LoVo (cell line): ENCODE measurements around the gene RPS6KA2.

Source experiments
- DNase-seq: peaks from one replicate; pipeline ENCODE4 v3.0.0-alpha.2; 2016; ENCODE audit warnings: low spot score

RPS6KA2 gene

GRCh38 chr6:166485651-166486535 lies 141.2 kb downstream of the RPS6KA2 start:
- no peak for DNase-seq

DNA sequence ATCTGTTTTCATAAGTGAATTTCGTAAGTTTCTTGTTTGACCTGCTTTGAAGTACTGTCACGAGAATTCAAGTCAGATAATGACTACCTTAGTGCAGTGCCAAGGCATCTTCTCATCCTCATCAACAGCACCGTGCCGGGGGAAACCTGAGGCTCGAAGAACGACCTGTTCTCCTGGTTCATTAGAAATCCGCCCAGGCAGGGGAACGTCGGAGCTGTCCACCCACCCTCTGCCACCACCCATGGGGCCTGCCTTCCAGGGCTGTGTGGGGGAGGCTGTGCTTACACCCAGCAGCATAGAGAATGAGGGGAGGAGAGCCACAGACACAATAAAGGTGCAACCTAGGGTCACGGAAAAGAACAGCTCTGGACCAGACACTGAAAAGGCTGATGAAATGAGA lies 142.2 kb downstream of the RPS6KA2 start:
- DNase-seq: no peak

DNA sequence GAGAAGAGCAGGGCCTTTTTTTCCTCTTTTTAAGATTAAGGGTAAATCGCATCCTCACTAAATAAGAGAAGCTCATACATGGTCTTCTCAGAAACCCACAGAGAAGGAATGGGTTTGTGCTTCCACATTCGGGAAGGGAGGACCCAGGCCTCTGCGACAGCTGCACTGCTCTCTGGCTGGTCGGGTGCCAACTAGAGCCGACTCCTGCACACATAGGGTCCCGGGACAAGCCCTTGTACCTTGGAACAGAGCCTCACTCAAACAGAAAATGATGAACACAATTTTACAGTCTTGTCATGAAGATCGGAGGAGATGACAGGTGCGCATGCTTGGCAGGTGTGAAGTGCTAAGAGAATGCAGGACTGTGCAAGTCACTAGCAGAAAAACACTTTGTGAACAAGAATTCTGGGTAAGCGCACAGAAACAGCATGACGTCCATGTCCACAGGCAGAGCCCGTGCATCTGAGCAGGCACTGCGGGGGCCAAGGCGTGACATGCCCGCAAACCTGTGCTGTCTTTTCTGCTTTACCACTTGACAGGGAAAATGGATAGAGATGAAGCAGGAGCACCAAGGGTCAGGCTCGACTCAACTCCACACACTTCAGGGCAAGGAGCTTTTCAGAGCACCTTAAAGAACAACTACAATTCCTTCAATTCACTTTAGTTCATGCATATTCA lies 143.3 kb downstream of the RPS6KA2 start:
- no peak for DNase-seq

- DNase-seq: no peak
Measured at GRCh38 chr6:166483026-166483425, 144.0 kb downstream of the RPS6KA2 start.

DNA sequence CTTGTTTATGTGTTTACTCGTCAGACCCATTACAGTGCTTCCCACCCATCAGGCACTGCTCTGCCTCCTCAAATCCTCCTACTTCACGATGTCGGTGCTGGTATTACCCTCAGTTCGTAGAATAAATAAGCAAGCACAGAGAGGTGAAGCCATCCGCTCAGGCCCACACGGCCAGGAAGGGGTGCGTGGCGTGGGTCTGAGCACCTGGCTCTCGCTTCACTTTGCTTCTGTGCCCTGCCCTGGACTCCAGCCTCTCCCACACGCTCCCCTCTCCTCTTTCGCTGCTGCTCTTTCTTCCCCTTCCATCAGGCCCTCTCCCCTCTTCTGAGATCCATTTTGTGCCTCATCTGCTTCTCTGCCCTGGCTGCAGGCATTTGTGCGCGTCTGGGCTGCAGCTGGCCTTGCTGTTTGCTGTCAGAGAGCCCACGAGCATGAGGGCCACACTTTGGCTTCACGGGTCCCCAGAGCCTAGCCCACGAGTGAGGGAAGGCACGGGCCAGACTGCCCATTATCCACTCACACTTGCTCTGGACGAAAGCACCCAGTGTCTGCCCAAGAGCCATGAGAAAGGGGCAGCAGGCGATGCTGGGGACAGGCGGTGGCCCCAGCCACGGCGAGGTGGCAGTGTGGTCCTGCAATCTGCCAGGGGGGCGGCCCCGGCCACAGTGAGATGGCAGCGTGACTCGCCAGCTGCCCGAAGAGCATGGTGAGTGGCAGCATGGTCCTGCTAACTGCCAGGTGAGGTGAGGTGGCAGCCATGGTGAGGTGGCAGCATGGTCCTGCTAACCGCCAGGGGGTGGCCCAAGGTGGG lies 148.1 kb downstream of the RPS6KA2 start:
- DNase-seq: no peak

GRCh38 chr6:166477647-166478365 lies 149.2 kb downstream of the RPS6KA2 start:
- DNase-seq: no peak

- no peak for DNase-seq
Measured at GRCh38 chr6:166476634-166477215, 150.3 kb downstream of the RPS6KA2 start.

GRCh38 chr6:166476061-166476591 lies 150.9 kb downstream of the RPS6KA2 start:
- DNase-seq: no peak

- DNase-seq: no peak
Measured at GRCh38 chr6:166474721-166475565, 152.1 kb downstream of the RPS6KA2 start.

DNA sequence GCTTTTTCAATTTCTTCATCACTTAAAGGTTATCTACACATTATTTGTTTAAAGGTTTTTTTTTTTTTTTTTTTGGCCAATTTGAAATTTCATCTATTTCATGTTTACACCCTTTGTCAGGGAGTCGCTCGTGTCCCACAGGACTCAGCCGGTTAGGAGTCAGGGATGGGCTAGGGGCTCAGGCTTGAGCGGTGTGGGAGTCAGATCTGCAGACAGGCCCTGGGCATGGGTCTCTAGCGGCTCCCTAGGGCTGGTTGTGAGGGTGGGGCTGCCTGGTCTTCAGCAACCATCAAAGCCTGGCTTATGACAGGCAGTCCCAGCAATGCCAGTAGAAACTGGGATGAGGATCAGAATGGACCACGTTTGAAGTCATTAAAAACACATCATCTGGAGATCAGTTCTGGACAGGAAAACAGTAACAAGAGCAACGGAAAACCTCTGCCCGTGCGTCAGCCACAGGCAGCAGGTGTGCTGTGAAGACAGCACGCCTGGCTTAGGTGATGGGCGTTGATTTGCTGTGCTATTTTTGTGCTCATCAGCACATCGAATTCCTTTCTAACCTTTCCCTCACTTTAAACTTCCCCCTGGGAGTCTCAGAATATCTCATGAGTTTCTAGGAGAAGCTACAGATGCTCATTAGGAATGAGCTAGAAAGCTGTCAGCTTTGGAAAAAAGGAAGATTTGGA lies 153.0 kb downstream of the RPS6KA2 start:
- DNase-seq: no peak

- no peak for DNase-seq
Measured at GRCh38 chr6:166472636-166473035, 154.4 kb downstream of the RPS6KA2 start.

- DNase-seq: no peak
Measured at GRCh38 chr6:166471797-166472260, 155.2 kb downstream of the RPS6KA2 start.

DNA sequence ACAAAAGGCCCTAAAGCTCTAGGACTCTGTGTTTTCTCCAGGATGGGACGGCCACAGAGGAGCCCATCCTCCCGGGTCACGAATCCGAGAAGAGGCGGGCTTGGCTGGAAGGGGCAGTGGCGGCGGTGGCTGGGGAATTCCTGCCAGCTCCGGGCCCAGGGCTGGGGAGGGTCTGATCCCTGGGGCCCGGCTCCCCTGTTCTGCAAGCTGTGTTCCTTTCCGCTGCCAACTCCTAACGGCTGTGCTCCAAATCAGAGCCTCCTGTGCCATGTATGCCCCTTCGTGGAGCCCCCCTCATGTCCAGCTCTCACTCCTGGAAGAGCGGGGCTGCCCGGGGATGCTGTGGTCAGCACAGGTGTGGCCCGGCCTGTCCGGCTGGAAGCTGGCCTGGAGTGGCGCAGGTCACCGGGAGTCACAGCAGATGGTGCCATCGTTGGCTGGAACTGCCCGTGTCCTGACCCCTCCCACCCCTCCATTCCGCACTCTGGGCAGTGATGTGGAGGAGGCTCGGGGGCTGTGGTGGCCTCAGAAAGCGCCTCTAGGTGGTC lies 156.1 kb downstream of the RPS6KA2 start:
- no peak for DNase-seq

DNA sequence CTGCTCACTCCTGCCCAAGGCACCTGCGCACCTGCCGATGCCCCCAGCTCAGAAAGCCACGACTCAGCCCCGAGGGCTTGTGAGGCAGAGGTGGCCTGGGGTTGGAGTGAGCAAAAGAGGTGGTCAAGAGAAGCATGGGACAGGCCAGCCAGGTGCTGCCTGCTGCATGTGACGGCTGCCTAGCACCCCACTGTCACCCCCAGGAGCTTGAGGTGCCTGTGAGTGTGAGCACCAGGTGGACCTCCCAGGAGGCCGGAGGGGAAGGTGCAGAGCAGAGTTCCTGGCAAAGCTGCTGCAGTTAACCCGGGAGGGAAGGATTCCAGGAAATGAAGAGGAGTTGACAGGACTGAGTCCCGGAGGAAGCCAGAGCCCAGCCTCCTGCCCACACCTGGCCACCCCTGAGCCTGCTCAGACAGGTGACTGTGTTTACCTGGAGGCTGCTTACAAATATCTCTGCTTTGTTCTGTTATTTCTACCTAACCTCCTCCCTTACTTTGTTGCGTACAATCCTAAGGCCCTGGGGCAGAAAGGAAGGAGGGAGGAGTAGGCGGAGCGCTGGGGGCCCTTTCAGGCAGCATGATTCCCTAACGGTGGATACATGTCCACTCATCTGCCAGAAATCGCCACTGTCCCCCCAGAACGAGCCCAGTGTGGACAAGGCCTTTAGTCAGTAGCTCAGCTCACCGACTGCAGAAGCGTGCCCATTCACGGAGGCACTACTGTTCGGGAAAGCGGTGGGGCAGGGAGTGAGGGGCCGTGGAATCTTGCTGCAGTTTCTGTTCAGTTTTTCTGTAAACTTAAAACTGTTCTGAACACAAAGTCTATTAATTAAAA lies 156.8 kb downstream of the RPS6KA2 start:
- DNase-seq: no peak

- no peak for DNase-seq
Measured at GRCh38 chr6:166469426-166469961, 157.6 kb downstream of the RPS6KA2 start.

DNA sequence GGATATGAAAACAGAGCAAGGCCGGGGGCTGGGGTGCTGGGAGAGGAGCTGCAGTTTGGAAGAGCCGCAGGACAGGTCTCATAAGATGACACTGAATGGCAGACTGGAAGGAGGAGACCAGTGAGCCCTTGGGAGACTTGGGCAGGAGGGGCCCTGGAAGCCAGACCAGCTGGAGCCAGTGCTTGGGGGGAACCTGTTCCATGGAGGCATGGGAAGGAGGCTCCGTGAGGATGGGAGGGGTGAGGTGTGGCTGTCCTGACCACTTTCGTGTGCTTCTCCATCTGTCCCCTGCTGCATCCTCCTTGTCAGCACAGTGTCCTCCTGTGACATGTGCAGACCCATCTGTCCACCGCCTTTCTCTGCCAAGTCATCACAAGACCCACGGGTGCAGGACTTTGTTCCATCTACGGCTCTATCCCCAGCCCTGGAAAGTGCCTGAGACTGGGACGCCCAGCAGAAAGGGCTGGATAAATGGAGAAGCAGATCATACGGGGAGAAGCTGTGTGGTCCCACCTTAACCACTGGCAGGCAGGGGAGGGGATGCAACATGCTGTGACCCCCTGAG lies 159.5 kb downstream of the RPS6KA2 start:
- DNase-seq: no peak
